Stimulated activated CD4-positive, alpha-beta T cell treated with anti-CD3 and anti-CD28 coated beads, TNF-alpha, amount 100 ng/mL, for 1 hour (primary cell): Measurements from ENCODE around the gene MBOAT1.

ENCODE experiments used
- DNase-seq, 3 donors: peaks; one replicate each; pipeline ENCODE4 v3.0.0-alpha.2; 2020; ENCODE audit warnings: low read depth in 3 of 3, low spot score in 1 of 3

The MBOAT1 gene

GRCh38 chr6:20105838-20106237, 106.4 kb downstream of the MBOAT1 start:
- no peak for DNase-seq

GRCh38 chr6:20104696-20105095, 107.6 kb downstream of the MBOAT1 start:
- no peak for DNase-seq

GRCh38 chr6:20102397-20103073, 109.7 kb downstream of the MBOAT1 start:
- DNase-seq: no peak

- DNase-seq: no peak
Observed at GRCh38 chr6:20099156-20099555, 113.1 kb downstream of the MBOAT1 start.

GRCh38 chr6:20098267-20098876, 113.9 kb downstream of the MBOAT1 start:
- DNase-seq: no peak

GRCh38 chr6:20096536-20096935, 115.7 kb downstream of the MBOAT1 start:
- DNase-seq: no peak

- no peak for DNase-seq
Observed at GRCh38 chr6:20095436-20095835, 116.8 kb downstream of the MBOAT1 start.

GRCh38 chr6:20092071-20092566, 120.2 kb downstream of the MBOAT1 start:
- no peak for DNase-seq

GRCh38 chr6:20086992-20087391, 125.3 kb downstream of the MBOAT1 start:
- no peak for DNase-seq

GRCh38 chr6:20085817-20086216, 126.5 kb downstream of the MBOAT1 start:
- DNase-seq: no peak

- DNase-seq: no peak
Observed at GRCh38 chr6:20084411-20084810, 127.9 kb downstream of the MBOAT1 start.

GRCh38 chr6:20071998-20072397, 140.3 kb downstream of the MBOAT1 start:
- no peak for DNase-seq

- DNase-seq: no peak
Observed at GRCh38 chr6:20070047-20070446, 142.2 kb downstream of the MBOAT1 start.

GRCh38 chr6:20069021-20069522, 143.2 kb downstream of the MBOAT1 start:
- DNase-seq: no peak

GRCh38 chr6:20068421-20068988, 143.8 kb downstream of the MBOAT1 start:
- no peak for DNase-seq

- DNase-seq: no peak
Observed at GRCh38 chr6:20061952-20062351, 150.3 kb downstream of the MBOAT1 start.

GRCh38 chr6:20060252-20060651, 152.0 kb downstream of the MBOAT1 start:
- DNase-seq: no peak

- no peak for DNase-seq
Observed at GRCh38 chr6:20058912-20059311, 153.4 kb downstream of the MBOAT1 start.

GRCh38 chr6:20058121-20058905, 154.0 kb downstream of the MBOAT1 start:
- no peak for DNase-seq

GRCh38 chr6:20056350-20056992, 155.8 kb downstream of the MBOAT1 start:
- DNase-seq: no peak

GRCh38 chr6:20055916-20056315, 156.4 kb downstream of the MBOAT1 start:
- no peak for DNase-seq
